BLaER1 treated with 17β-estradiol and CSF1 and Interleukin-3, amounts not matched to agents 10 nM and 100 nM (cell line): Measurements from ENCODE around the gene DMBX1.

Experiments used
- H3K27ac ChIP-seq, 11 experiments: shearing (Covaris generic); formaldehyde crosslinking; 2 replicates each; pipeline ENCODE4 v1.8.1; 2022
- H3K27me3 ChIP-seq, 11 experiments: shearing (Covaris generic); formaldehyde crosslinking; 2 replicates each; pipeline ENCODE4 v1.8.1; 2022
- H3K36me3 ChIP-seq, 11 experiments: shearing (Covaris generic); formaldehyde crosslinking; 2 replicates each; pipeline ENCODE4 v1.8.1; 2022
- H3K4me1 ChIP-seq, 10 experiments: shearing (Covaris generic); formaldehyde crosslinking; 2 replicates each; pipeline ENCODE4 v1.8.1; 2022
- H3K4me2 ChIP-seq, 11 experiments: shearing (Covaris generic); formaldehyde crosslinking; 2 replicates each; pipeline ENCODE4 v1.8.1; 2022
- H3K4me3 ChIP-seq, 10 experiments: shearing (Covaris generic); formaldehyde crosslinking; 2 replicates each; pipeline ENCODE4 v1.8.1; 2022
- H3K9ac ChIP-seq, 11 experiments: shearing (Covaris generic); formaldehyde crosslinking; 2 replicates each; pipeline ENCODE4 v1.8.1; 2022
- H3K9me3 ChIP-seq, 11 experiments: shearing (Covaris generic); formaldehyde crosslinking; replicated peaks in 1 of 11; 2 replicates each; pipeline ENCODE4 v1.8.1; 2022
- H4K20me1 ChIP-seq, 11 experiments: shearing (Covaris generic); formaldehyde crosslinking; 2 replicates each; pipeline ENCODE4 v1.8.1; 2022
- Cebpa-rat ChIP-seq, 11 experiments: shearing (Covaris generic); IDR thresholded peaks; 2 replicates each; pipeline ENCODE4 v1.8.1; 2022

The DMBX1 gene

GRCh38 chr1:46476673-46477072 lies 13.0 kb upstream of the DMBX1 start:
- peak overlapping the region; percentile 2 to 92 (median 83); a peak in 21 of 22 replicates for H3K4me2 ChIP-seq
- no peaks in the 10 kb centered on the region for H3K9me3 ChIP-seq
- peaks cover 0 to 8% (median 0%) of the 10 kb centered on the region in 11 experiments; a peak in 3 of 22 replicates for H3K27me3 ChIP-seq
- peaks cover 6 to 31% (median 26%) of the 10 kb centered on the region in 10 experiments; a peak in 19 of 20 replicates for H3K4me1 ChIP-seq
- peaks cover 0 to 5% (median 0%) of the 10 kb centered on the region in 11 experiments; a peak in 2 of 22 replicates for H4K20me1 ChIP-seq
- H3K27ac ChIP-seq, result peak overlapping the region in 8 of 11 experiments; percentile 25 to 74 (median 48); a peak in 12 of 22 replicates
- TF ChIP-seq Cebpa-rat (IDR thresholded peaks at IDR 0.05), result no peak
- no peaks in the 10 kb centered on the region for H3K36me3 ChIP-seq
- peak overlapping the region in 7 of 11 experiments; percentile 7 to 67 (median 21); a peak in 11 of 22 replicates for H3K9ac ChIP-seq
- no peak overlapping the region for H3K4me3 ChIP-seq

DNA sequence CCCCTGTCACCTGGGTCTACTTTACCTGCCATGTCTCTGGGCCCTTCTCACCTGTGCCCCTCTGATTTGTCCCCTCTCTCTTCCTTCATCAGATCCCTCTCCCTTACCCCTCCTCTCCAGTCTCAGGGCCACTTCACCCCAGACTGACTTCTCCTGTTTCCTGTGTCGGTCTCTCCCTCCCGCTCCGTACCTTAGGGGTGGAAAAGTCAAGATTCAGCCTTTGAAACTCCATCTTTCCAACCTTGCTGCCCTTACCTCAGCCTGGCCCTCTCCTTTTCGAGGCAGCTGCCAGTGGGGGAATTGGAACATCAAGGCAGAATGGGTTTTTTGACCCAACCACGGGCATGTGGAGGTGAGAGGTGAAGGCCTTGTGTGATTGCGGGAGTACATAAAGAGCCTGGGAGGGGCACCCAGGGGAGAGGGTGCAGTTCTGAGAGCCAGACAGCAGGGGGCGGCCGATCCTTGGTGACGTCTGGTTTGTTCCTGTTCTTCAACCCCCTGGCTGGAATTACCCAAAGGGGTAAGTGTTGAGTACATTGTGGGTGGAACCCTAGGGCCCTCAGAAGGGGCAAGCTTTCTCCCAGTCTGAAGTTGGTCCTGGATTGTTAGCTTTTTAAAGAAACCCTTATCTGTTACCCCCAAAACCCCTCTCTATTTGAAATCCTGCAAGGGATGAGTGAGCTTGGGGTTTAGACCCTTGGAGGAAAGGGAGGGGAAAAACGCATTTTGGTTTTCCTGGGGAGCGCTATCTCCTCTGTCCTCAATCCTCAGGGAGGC lies 12.3 kb upstream of the DMBX1 start:
- H3K27ac ChIP-seq, result peak overlapping the region in 5 of 11 experiments; percentile 47 to 74 (median 67); a peak in 9 of 22 replicates
- no peaks in the 10 kb centered on the region for H3K36me3 ChIP-seq
- peak overlapping the region in 4 of 11 experiments; percentile 9 to 67 (median 61); a peak in 3 of 22 replicates for H3K9ac ChIP-seq
- TF ChIP-seq Cebpa-rat (IDR thresholded peaks at IDR 0.05), result no peak
- H3K4me1 ChIP-seq, result peaks cover 6 to 31% (median 26%) of the 10 kb centered on the region in 10 experiments; a peak in 19 of 20 replicates
- peaks cover 0 to 5% (median 0%) of the 10 kb centered on the region in 11 experiments; a peak in 2 of 22 replicates for H4K20me1 ChIP-seq
- H3K4me3 ChIP-seq, result no peak overlapping the region
- peaks cover 0 to 8% (median 0%) of the 10 kb centered on the region in 11 experiments; a peak in 5 of 22 replicates for H3K27me3 ChIP-seq
- no peaks in the 10 kb centered on the region for H3K9me3 ChIP-seq
- peak overlapping the region in 10 of 11 experiments; percentile 2 to 92 (median 84); a peak in 18 of 22 replicates for H3K4me2 ChIP-seq

DNA sequence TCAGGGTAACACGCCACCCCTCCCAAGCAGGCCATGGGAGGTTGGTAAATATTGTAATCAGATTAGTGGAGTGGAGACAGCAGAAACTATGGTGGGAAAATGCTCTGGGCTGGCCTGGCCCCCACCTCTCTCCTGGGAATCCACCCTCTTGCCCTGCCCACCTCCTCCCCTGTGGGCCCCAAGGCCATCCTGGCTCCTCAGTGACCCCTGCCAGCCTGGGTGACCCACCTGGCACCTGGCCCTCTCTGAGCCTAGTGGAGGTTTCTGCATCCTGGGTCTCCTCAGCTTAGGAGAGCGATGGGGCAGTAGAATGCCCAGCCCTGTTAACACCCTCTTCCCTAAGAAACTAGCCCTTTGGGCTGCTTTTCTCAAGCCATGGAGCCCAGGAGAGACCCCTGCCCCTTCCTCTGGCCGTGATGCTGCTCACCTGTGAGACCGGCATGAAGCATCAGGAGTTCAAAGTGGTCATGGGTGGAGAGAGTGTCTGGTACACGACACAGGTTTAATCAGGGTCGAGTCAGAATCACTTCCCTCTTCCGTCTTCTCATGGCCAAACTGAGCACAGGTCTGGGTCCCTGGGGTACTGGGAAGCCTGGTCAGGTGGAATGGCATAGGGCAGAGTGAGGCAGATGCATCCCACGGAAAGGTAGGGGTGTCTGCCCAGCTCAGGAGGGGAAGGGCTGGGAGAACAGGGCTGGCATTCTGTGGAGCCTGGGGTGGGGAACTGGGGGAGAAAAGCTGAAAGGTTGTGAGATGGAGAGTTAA lies 10.7 kb upstream of the DMBX1 start:
- Histone ChIP-seq H3K9me3 (no peaks in the 10 kb centered on the region), H3K4me3 (no peak overlapping the region), H3K4me1 (peaks cover 6 to 31% (median 26%) of the 10 kb centered on the region in 10 experiments; a peak in 19 of 20 replicates), H3K36me3 (no peaks in the 10 kb centered on the region), H3K27me3 (peaks cover 0 to 23% (median 11%) of the 10 kb centered on the region in 11 experiments; a peak in 15 of 22 replicates), H3K4me2 (no peak overlapping the region), H3K27ac (no peak overlapping the region), H4K20me1 (peaks cover 0 to 9% (median 0%) of the 10 kb centered on the region in 11 experiments; a peak in 2 of 22 replicates), H3K9ac (peak overlapping the region in 1 of 11 experiments; percentile 20; a peak in 1 of 22 replicates)
- no peak for TF ChIP-seq Cebpa-rat (IDR thresholded peaks at IDR 0.05)

- H3K9me3 ChIP-seq, result no peaks in the 10 kb centered on the region
- peaks cover 6 to 29% (median 24%) of the 10 kb centered on the region in 10 experiments; a peak in 19 of 20 replicates for H3K4me1 ChIP-seq
- H3K36me3 ChIP-seq, result no peaks in the 10 kb centered on the region
- H3K27me3 ChIP-seq, result peaks cover 7 to 33% (median 21%) of the 10 kb centered on the region in 11 experiments
- no peak for TF ChIP-seq Cebpa-rat (IDR thresholded peaks at IDR 0.05)
- H3K9ac ChIP-seq, result no peak overlapping the region
- no peak overlapping the region for H3K27ac ChIP-seq
- peaks cover 0 to 16% (median 0%) of the 10 kb centered on the region in 11 experiments; a peak in 3 of 22 replicates for H4K20me1 ChIP-seq
- H3K4me3 ChIP-seq, result no peak overlapping the region
- H3K4me2 ChIP-seq, result no peak overlapping the region
These were observed 9.8 kb upstream of the DMBX1 start for GRCh38 chr1:46479744-46480350.

DNA sequence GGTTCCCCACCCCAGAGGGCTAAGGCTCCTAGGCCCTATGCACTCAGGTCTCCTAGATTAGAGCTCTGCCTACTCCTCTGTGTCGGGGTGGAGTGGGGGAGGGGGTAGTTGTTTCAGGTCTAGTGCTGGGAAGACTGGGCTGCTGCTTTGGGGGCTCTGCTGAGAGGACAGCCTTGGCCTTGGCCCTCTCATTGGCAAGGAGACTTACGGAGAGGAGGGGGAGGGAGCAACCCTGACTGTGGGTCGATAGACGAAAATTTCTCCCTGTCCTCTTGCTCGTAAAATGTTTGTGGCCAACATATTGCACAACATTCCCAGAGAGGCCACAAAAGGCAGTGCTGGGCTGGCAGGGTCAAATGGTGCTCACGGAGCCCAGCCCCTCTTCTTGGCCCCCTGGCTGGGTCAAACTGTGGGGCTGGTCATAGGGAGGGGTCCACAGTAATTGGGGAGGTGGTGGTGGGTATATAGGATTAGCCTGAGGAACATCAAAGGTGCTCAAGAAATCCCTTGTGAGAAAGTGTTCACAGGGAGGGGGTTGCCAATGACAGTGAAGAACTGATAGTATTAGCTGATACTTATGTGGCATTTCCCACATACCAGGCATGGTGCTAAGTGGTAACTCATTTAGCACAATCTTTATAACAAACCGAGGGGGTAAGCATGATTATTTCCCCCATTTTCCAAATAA lies 8.5 kb upstream of the DMBX1 start:
- Histone ChIP-seq H3K27me3 (peaks cover 19 to 45% (median 33%) of the 10 kb centered on the region in 11 experiments), H3K9ac (no peak overlapping the region), H3K9me3 (no peaks in the 10 kb centered on the region), H3K4me3 (no peak overlapping the region), H3K4me1 (peaks cover 5 to 22% (median 15%) of the 10 kb centered on the region in 10 experiments; a peak in 19 of 20 replicates), H4K20me1 (peaks cover 0 to 23% (median 0%) of the 10 kb centered on the region in 11 experiments; a peak in 3 of 22 replicates), H3K36me3 (no peaks in the 10 kb centered on the region), H3K27ac (no peak overlapping the region), H3K4me2 (no peak overlapping the region)
- peak in 5 of 11 experiments; percentile 11 to 54 (median 49); a peak in 6 of 22 replicates for TF ChIP-seq Cebpa-rat (IDR thresholded peaks at IDR 0.05)

DNA sequence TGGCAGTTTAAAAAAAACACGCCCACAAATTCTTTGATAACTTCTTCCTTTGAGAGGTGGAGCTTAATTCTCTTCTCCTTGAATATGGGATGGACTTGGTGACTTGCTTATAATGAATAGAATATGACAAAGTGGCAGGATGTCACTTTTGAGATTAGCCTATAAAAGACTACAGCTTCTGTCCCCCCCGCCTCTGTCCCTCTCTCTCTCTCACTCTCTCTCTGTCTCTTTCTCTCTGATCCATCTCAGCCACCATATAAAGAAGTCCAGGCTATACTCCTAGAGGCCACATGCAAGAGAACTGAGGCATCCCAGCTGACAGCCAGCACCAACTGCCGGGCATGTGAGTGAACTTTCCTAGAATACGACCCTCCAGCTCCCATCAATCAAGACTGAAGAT lies 7.7 kb upstream of the DMBX1 start:
- Histone ChIP-seq H3K27me3 (peaks cover 28 to 54% (median 42%) of the 10 kb centered on the region in 11 experiments), H4K20me1 (peaks cover 0 to 29% (median 5%) of the 10 kb centered on the region in 11 experiments; a peak in 9 of 22 replicates), H3K4me2 (no peak overlapping the region), H3K4me3 (no peak overlapping the region), H3K4me1 (peaks cover 0 to 13% (median 6%) of the 10 kb centered on the region in 10 experiments; a peak in 17 of 20 replicates), H3K36me3 (no peaks in the 10 kb centered on the region), H3K27ac (no peak overlapping the region), H3K9ac (no peak overlapping the region), H3K9me3 (no peaks in the 10 kb centered on the region)
- no peak for TF ChIP-seq Cebpa-rat (IDR thresholded peaks at IDR 0.05)

DNA sequence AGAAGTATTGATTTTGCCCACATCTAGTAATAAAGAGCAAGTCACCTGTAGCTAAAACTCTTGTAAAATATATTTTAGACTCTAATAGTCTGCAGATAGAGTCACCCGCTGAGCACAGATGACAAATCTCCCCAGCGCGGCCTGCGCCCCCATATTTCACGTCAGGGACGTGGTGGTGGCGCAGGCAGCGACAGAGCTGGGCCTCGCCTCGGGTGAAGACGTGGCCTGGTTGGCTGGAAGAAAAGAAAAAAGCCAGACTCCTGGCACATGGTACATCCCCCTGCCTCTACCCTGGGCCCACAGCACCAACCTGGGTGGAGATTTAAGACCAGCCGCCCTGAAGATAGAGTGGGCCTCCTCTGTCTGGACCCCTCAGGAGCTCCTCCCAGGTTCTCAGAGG lies 6.0 kb upstream of the DMBX1 start:
- Histone ChIP-seq H3K4me2 (no peak overlapping the region), H3K4me1 (peaks cover 0 to 6% (median 0%) of the 10 kb centered on the region in 10 experiments; a peak in 1 of 20 replicates), H3K9ac (no peak overlapping the region), H3K27me3 (peaks cover 44 to 70% (median 58%) of the 10 kb centered on the region in 11 experiments), H4K20me1 (peaks cover 0 to 40% (median 13%) of the 10 kb centered on the region in 11 experiments; a peak in 9 of 22 replicates), H3K9me3 (no peaks in the 10 kb centered on the region), H3K4me3 (no peak overlapping the region), H3K27ac (no peak overlapping the region), H3K36me3 (no peaks in the 10 kb centered on the region)
- TF ChIP-seq Cebpa-rat (IDR thresholded peaks at IDR 0.05), result no peak
